Measurements from ENCODE around the gene PRKAB2.
"Not testable (repeated sequence)": the region's sequence is repeated elsewhere in the genome, so short reads cannot be mapped to it uniquely, and the experiment has no call there.

PRKAB2 gene

GRCh38 chr1:147106407-147106881 is 65.8 kb downstream of the PRKAB2 start:
- not testable (repeated sequence) for DNase-seq

GRCh38 chr1:147105909-147106308 is 66.4 kb downstream of the PRKAB2 start:
- DNase-seq: no peak

Measured in NCI-H2029 treated with DMSO at 0.1 percent for 48 hours (cell line).